Activated CD8-positive, alpha-beta memory T cell treated with anti-CD3 and anti-CD28 coated beads for 36 hours (primary cell): Measurements from ENCODE around the gene LAD1. TPM values are rescaled to one million over a fixed set of nuclear protein-coding genes. Genes with fewer than 3 reads are reported as not detected.

ENCODE experiments used
- CTCF ChIA-PET: fragments of 350-600 bp; sonication (Branson Sonifier 250); formaldehyde crosslinking; loops from one replicate; lab custom pipeline; 2021; ENCODE audit warnings: antibody characterized with exemption; lab: Charles Lee
- POLR2A ChIA-PET: fragments of 350-600 bp; sonication (Branson Sonifier 250); formaldehyde crosslinking; loops from one replicate; lab custom pipeline; 2021; ENCODE audit warnings: antibody characterized with exemption; lab: Charles Lee
- total RNA-seq, 2 experiments: library from RNA; stranded (reverse); gene quantifications; one replicate each; pipeline ENCODE4 v1.2.3, GENCODE V29; 2021

Gene LAD1
- total RNA-seq, 2 experiments from 2014 or later = not detected

GRCh38 chr1:201341377-201341776 lies 57.7 kb downstream of the LAD1 start:
- ChIA-PET CTCF (no interaction called here), POLR2A (no interaction called here)

DNA sequence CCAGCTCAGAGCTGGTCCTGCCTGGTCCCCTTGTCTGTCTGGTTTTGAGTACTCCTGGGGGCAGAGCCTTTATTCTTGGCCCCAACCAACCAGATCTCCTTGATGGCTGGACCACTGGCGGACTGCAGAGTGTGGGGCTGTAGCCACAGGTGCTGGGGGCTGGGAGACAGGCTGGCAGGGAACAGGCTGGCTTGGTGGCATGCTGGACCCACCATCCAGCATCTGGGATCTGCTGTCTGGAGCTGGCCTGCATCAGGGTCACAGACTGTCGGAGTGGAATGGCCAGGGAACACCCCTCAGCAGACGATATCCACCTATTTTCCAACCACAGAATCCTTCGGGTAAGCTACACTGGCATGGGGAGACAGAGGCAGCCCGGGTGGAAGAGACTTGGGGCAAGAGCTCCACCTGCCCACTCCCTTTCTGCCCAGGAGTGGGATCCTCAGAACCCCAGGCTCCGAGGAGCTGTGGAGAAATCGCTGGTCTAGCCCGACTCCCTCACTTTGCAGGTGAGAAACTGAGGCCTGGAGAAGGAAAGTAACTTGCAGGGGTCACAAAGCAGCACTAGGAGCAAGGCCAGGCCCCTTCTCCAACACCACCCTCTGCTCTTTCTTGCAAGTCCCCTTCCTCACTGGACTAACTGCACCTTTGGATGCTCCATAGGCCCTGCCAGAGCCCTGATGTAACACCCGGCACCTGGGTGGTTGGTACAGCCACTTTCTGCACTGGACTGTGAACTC lies 62.2 kb downstream of the LAD1 start:
- POLR2A ChIA-PET = no interaction called here
- CTCF ChIA-PET = no interaction called here

- POLR2A ChIA-PET = no interaction called here
- CTCF ChIA-PET = no interaction called here
These were observed 63.2 kb downstream of the LAD1 start for GRCh38 chr1:201335901-201336300.

- POLR2A ChIA-PET = no interaction called here
- CTCF ChIA-PET = no interaction called here
These were observed 63.8 kb downstream of the LAD1 start for GRCh38 chr1:201335174-201335870.

- CTCF ChIA-PET = no interaction called here
- POLR2A ChIA-PET = no interaction called here
These were observed 64.6 kb downstream of the LAD1 start for GRCh38 chr1:201334325-201335173.

DNA sequence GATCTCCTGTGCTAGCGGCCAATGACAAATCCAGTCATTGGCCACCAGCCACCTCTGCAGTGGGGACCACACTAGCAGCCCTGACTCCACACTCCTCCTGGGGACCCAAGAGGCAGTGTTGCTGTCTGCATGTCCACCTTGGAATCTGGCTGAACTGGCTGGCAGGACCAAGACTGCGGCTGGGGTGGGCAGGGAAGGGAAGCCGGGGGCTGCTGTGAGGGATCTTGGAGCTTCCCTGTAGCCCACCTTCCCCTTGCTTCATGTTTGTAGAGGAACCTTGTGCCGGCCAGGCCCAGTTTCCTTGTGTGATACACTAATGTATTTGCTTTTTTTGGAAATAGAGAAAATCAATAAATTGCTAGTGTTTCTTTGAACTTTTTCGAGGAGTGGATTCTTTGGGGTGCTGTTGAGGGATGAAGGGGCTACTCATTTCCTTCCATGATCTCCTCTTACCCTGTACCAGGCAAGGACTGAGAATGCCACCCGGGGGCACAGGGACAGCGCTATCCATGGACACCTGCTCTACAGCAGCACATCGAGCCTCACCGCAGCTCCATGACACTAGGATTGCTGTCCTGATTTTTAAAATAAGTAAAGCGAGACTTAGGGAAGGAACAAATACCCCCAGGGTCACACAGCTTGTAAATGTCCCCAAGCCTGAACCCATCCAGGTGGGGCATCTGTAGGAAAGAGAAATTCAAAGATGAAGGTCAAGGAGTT lies 66.3 kb downstream of the LAD1 start:
- CTCF ChIA-PET = no interaction called here
- POLR2A ChIA-PET = no interaction called here

DNA sequence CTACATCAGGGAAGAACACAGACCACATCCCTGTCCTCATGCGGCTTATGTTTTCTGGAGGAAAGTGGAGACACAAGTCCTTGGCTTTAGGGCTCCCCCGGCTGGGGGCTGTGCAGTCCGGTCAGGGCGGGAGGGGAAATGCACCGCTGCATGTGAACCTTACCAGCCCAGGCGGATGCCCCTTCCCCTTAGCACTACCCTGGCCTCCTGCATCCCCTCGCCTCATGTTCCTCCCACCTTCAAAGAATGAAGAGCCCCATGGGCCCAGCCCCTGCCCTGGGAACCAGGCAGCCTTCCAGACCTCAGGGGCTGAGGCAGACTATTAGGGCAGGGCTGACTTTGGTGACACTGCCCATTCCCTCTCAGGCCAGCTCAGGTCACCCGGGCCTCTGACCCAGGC lies 67.1 kb downstream of the LAD1 start:
- POLR2A ChIA-PET = no interaction called here
- CTCF ChIA-PET = no interaction called here

DNA sequence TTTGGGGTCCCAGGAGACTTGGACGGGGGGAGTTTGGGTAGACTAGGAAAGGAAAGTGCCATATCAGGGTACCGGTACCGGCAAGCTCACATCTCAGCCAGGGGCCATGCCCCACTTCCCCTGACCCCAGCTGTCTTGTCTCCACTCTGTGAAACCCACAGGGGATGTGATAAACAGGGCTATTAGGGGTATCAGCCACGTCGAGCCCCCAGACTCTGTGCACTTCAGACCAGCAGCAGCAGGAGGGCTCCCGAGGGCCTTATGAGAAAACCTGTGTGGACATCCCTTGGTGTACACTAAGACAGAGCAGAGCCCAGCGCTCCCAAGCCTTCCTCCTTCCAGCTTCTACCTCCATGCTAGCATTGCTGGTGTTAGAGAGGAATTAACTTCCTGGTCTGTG lies 68.0 kb downstream of the LAD1 start:
- POLR2A ChIA-PET = no interaction called here
- CTCF ChIA-PET = no interaction called here

Other genes starting within 250 kb of the LAD1 start
- gene TMEM9, start 244.8 kb downstream of the LAD1 start, total RNA-seq = 10 to 100 TPM; 21.8 to 23.8 TPM
- not detected for gene IGFN1, start 208.5 kb downstream of the LAD1 start, total RNA-seq
- not detected for gene PKP1, start 115.8 kb downstream of the LAD1 start, total RNA-seq
- not detected for gene TNNT2, start 21.6 kb downstream of the LAD1 start, total RNA-seq
- gene TNNI1, start 22.4 kb upstream of the LAD1 start, total RNA-seq = not detected
- gene PHLDA3, start 69.9 kb upstream of the LAD1 start, total RNA-seq = 1 to 10 TPM; 8.7 to 9.7 TPM
- 10 to 100 TPM; 69.3 to 71.8 TPM for gene CSRP1, start 107.8 kb upstream of the LAD1 start, total RNA-seq
- under 1 TPM; 0.61 to 0.94 TPM for gene NAV1, start 139.8 kb upstream of the LAD1 start, total RNA-seq